Pancreas (tissue), 10 donors: ENCODE measurements around the gene SRPK2. TPM values are rescaled to one million over a fixed set of nuclear protein-coding genes. Genes with fewer than 3 reads are reported as not detected.
"Not testable (repeated sequence)": the region's sequence is repeated elsewhere in the genome, so short reads cannot be mapped to it uniquely, and the experiment has no call there.

Source experiments
- ATAC-seq, 4 donors: fragments of 200-7000 bp; cut with Tn5 transposase; one replicate each; pipeline versions ENCODE4 v1.8.0 to v1.9.1; 2020; ENCODE audit warnings: mild to moderate bottlenecking in 4 of 4, moderate library complexity in 4 of 4
- DNase-seq, 6 donors: peaks; one replicate each; pipeline ENCODE4 v3.0.0-alpha.2; 2020
- FAIRE-seq: peaks from 2 replicates; lab custom pipeline; 2012; peaks lifted over from hg19 to GRCh38; lab: Jason Lieb, UNC
- H3K27ac ChIP-seq, 4 donors: fragments of 200-600 bp; sonication (generic); 1 replicate in 3 of 4; 2 replicates in 1 of 4; pipeline versions ENCODE4 v1.5.0 to v1.8.0; 2020
- H3K27me3 ChIP-seq, 4 donors: fragments of 200-600 bp; one replicate each; pipeline ENCODE4 v1.8.0; 2021
- H3K36me3 ChIP-seq, 3 donors: fragments of 200-600 bp; sonication (generic) in 1 of 3; one replicate each; pipeline versions ENCODE4 v1.5.0 to v1.8.0; 2020 to 2021
- H3K4me1 ChIP-seq, 3 donors: fragments of 200-600 bp; one replicate each; pipeline ENCODE4 v1.8.0; 2021
- H3K4me3 ChIP-seq, 4 donors: fragments of 200-600 bp; sonication (generic) in 2 of 4; one replicate each; pipeline versions ENCODE4 v1.5.0 to v1.8.0; 2020 to 2021
- H3K9me3 ChIP-seq, 4 donors: fragments of 200-600 bp; one replicate each; pipeline ENCODE4 v1.8.0; 2021
- CTCF ChIP-seq, 4 donors: fragments of 200-600 bp; sonication (generic) in 3 of 4; IDR thresholded peaks; one replicate each; pipeline versions ENCODE4 v1.5.0 to v1.8.0; 2021; ENCODE audit warnings: antibody characterized with exemption in 4 of 4
- WGBS, 2 donors: extraction: QIAGEN DNeasy Blood & Tissue Kit; methylation state at CpG; one replicate each; pipeline ENCODE4 v1.1.7; 2013; 5-methylcytosine and 5-hydroxymethylcytosine counted together
- intact Hi-C, 3 donors: fragments of 100-400 bp; cut with DNase I; formaldehyde crosslinking; loops; one replicate each; pipeline versions ENCODE4 v1.11.1 to v1.14.2; 2022
- polyA plus RNA-seq, 2 donors: library from polyadenylated mRNA; stranded (reverse); fragments of 200-250 nt; gene quantifications; one replicate each; pipeline ENCODE4 v1.2.3, GENCODE V29; 2013
- total RNA-seq, 6 donors: library from RNA; stranded (reverse); fragmentation: NEBNext Ultra II Directional in 4 of 6; extraction: Animal tissue kit (Norgen Biotek cat#: 25700) in 4 of 6; gene quantifications; one replicate each; pipeline versions ENCODE4 v1.2.1 to v1.2.4, GENCODE V29; 2021 to 2023
- donor health status: healthy with polysubstance abuse.
- donor health status: DM: no; HTN: no; CAD: no; lungs with moderate emphysema.
- donor health status: DM: no; HTN: no; CAD: no.
- donor health status: control.
- donor health status: control.
- donor health status: Bipolar disorder and iron deficiency.
- donor health status: DM: yes; HTN: yes; CAD: no.
- donor health status: DM: no; HTN: no; CAD: no.
- donor health status: DM: no; HTN: no; CAD: no.
- donor health status: DM: yes; HTN: yes; CAD: no.

Gene SRPK2
- total and polyA plus RNA-seq, 8 donors: 6.5 to 27.4 (median 16.4) TPM

- Histone ChIP-seq H3K4me1 (no peaks in the 10 kb centered on the region), H3K36me3 (no peaks in the 10 kb centered on the region), H3K9me3 (no peaks in the 10 kb centered on the region), H3K27ac (no peak overlapping the region), H3K4me3 (no peak overlapping the region), H3K27me3 (no peaks in the 10 kb centered on the region)
- no peak for TF ChIP-seq CTCF (IDR thresholded peaks at IDR 0.05)
- no peak for DNase-seq
- FAIRE-seq: no peak
- WGBS, 2 donors: 70 to 83% methylated on average over 1 of the region's 1 CpG
- intact Hi-C loops: no loop called here
- ATAC-seq: no peak
Observed at GRCh38 chr7:105327201-105327600, 61.5 kb downstream of the SRPK2 start.

- H3K27ac ChIP-seq: no peak overlapping the region
- no peaks in the 10 kb centered on the region for H3K4me1 ChIP-seq
- 94 to 95% methylated on average over 5 of the region's 5 CpGs for WGBS, 2 donors
- H3K9me3 ChIP-seq: no peaks in the 10 kb centered on the region
- no peak for DNase-seq
- TF ChIP-seq CTCF (IDR thresholded peaks at IDR 0.05): no peak
- no peak overlapping the region for H3K4me3 ChIP-seq
- ATAC-seq: no peak
- H3K27me3 ChIP-seq: no peaks in the 10 kb centered on the region
- no peak for FAIRE-seq
- intact Hi-C loops: no loop called here
- H3K36me3 ChIP-seq: no peaks in the 10 kb centered on the region
Observed at GRCh38 chr7:105325216-105325904, 63.4 kb downstream of the SRPK2 start.

DNA sequence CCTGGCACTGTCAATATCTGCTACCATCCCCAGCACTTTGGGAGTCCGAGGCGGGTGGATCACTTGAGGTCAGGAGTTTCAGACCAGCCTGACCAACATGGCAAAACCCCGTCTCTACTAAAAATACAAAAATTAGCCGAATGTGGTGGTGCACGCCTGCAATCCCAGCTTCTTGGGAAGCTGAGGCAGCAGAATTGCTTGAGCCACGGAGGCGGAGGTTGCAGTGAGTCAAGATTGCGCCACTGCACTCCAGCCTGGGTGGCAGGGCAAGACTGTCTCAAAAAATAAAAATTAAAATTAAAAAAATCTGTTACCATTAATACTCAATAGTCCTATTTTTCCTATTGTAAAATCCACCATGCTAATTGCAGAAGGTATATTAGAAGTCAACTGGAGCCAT is 64.1 kb downstream of the SRPK2 start:
- 96 to 97% methylated on average over 8 of the region's 8 CpGs for WGBS, 2 donors
- ATAC-seq, H3K4me1 ChIP-seq, H3K9me3 ChIP-seq, H3K27ac ChIP-seq, FAIRE-seq, DNase-seq, H3K4me3 ChIP-seq, intact Hi-C loops, H3K36me3 ChIP-seq, H3K27me3 ChIP-seq: not testable (repeated sequence)

- no peaks in the 10 kb centered on the region for H3K36me3 ChIP-seq
- no peak overlapping the region for H3K27ac ChIP-seq
- H3K4me1 ChIP-seq: peaks cover 0 to 3% (median 0%) of the 10 kb centered on the region in 3 donors
- H3K27me3 ChIP-seq: no peaks in the 10 kb centered on the region
- 88 to 91% methylated on average over 1 of the region's 1 CpG for WGBS, 2 donors
- intact Hi-C loops: no loop called here
- DNase-seq: no peak
- ATAC-seq: no peak
- no peaks in the 10 kb centered on the region for H3K9me3 ChIP-seq
- no peak overlapping the region for H3K4me3 ChIP-seq
- no peak for FAIRE-seq
- TF ChIP-seq CTCF (IDR thresholded peaks at IDR 0.05): no peak
Observed at GRCh38 chr7:105323366-105323765, 65.4 kb downstream of the SRPK2 start.

DNA sequence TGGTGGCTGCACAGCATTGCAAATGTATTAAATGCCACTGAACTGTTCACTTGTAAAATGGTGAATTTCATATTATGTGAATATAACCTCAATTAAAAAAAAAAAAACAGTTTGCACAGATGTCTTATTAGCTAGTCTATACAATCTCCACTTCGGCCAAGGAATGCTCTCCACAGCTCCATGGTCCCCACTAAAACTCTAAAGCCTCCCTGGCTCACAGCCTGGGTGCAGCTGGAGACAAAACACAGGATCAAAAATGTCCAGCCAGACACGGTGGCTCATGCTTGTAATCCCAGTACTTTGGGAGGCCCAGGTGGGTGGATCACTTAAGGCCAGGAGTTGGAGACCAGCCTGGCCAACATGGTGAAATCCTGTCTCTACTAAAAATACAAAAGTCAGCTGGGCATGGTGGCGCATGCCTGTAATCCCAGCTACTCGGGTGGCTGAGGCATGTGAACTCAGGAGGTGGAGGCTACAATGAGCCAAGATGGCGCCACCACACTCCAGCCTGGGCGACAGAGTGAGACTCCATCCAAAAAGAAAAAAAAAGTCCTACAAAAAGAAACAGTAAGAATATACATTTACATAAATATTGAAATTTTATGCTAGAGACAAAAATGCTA is 66.0 kb downstream of the SRPK2 start:
- 96% methylated on average over 6 of the region's 6 CpGs for WGBS, 2 donors
- FAIRE-seq: no peak
- intact Hi-C loops: no loop called here
- ATAC-seq: no peak
- Histone ChIP-seq H3K4me1 (peaks cover 0 to 3% (median 0%) of the 10 kb centered on the region in 3 donors), H3K9me3 (no peaks in the 10 kb centered on the region), H3K36me3 (no peaks in the 10 kb centered on the region), H3K27ac (no peak overlapping the region), H3K27me3 (no peaks in the 10 kb centered on the region), H3K4me3 (no peak overlapping the region)
- no peak for DNase-seq
- no peak for TF ChIP-seq CTCF (IDR thresholded peaks at IDR 0.05)
